Right atrium auricular region (tissue), 2 donors: Measurements from ENCODE around the gene TDO2. TPM values are rescaled to one million over a fixed set of nuclear protein-coding genes. Genes with fewer than 3 reads are reported as not detected.

ENCODE experiments used
- DNase-seq: peaks from one replicate; pipeline ENCODE4 v3.0.0-alpha.2; 2019; ENCODE audit warnings: low spot score
- H3K27ac ChIP-seq, 2 donors: fragments of 200-600 bp; sonication (generic); 1 replicate in 1 of 2; 2 replicates in 1 of 2; pipeline ENCODE4 v1.5.1; 2016 to 2019
- H3K27me3 ChIP-seq, 2 donors: fragments of 200-600 bp; sonication (generic); one replicate each; pipeline versions ENCODE4 v1.5.1 to v1.6.0; 2017 to 2019
- H3K36me3 ChIP-seq: fragments of 200-600 bp; sonication (generic); one replicate; pipeline ENCODE4 v1.5.1; 2016
- H3K4me1 ChIP-seq, 2 donors: fragments of 200-600 bp; sonication (generic); one replicate each; pipeline versions ENCODE4 v1.5.1 to v1.6.0; 2017 to 2019
- H3K4me3 ChIP-seq, 2 donors: fragments of 200-600 bp; sonication (generic); 1 replicate in 1 of 2; 2 replicates in 1 of 2; pipeline ENCODE4 v1.5.1; 2017 to 2019; ENCODE audit warnings: mild to moderate bottlenecking in 1 of 2, moderate library complexity in 1 of 2
- H3K9me3 ChIP-seq, 2 donors: fragments of 200-600 bp; sonication (generic); one replicate each; pipeline ENCODE4 v1.5.1; 2019
- CTCF ChIP-seq, 2 donors: fragments of 200-600 bp; sonication (generic); IDR thresholded peaks; one replicate each; pipeline ENCODE4 v1.5.1; 2019; ENCODE audit warnings: antibody characterized with exemption in 2 of 2
- total RNA-seq, 2 donors: library from RNA; depleted of rRNA; stranded (reverse); fragments of >200 nt; gene quantifications; one replicate each; pipeline ENCODE4 v1.1.0, GENCODE V29; 2016

TDO2 gene
- total RNA-seq, 2 donors from 2014 or later, result not detected

GRCh38 chr4:155900381-155900780, 3.1 kb upstream of the TDO2 start:
- TF ChIP-seq CTCF (IDR thresholded peaks at IDR 0.05), result no peak
- Histone ChIP-seq H3K27ac (no peak overlapping the region), H3K36me3 (no peaks in the 10 kb centered on the region), H3K4me1 (no peaks in the 10 kb centered on the region), H3K9me3 (no peaks in the 10 kb centered on the region), H3K4me3 (no peak overlapping the region), H3K27me3 (no peaks in the 10 kb centered on the region)
- no peak for DNase-seq

- no peak for DNase-seq
- no peak for TF ChIP-seq CTCF (IDR thresholded peaks at IDR 0.05)
- Histone ChIP-seq H3K4me3 (no peak overlapping the region), H3K36me3 (no peaks in the 10 kb centered on the region), H3K9me3 (no peaks in the 10 kb centered on the region), H3K27ac (no peak overlapping the region), H3K27me3 (no peaks in the 10 kb centered on the region), H3K4me1 (no peaks in the 10 kb centered on the region)
Observed at GRCh38 chr4:155901013-155901412, 2.5 kb upstream of the TDO2 start.

- no peak for TF ChIP-seq CTCF (IDR thresholded peaks at IDR 0.05)
- Histone ChIP-seq H3K4me3 (no peak overlapping the region), H3K36me3 (no peaks in the 10 kb centered on the region), H3K27me3 (no peaks in the 10 kb centered on the region), H3K27ac (no peak overlapping the region), H3K9me3 (no peaks in the 10 kb centered on the region), H3K4me1 (no peaks in the 10 kb centered on the region)
- no peak for DNase-seq
Observed at GRCh38 chr4:155904331-155904730, 835 bp downstream of the TDO2 start.

- Histone ChIP-seq H3K36me3 (no peaks in the 10 kb centered on the region), H3K9me3 (no peaks in the 10 kb centered on the region), H3K27me3 (no peaks in the 10 kb centered on the region), H3K27ac (no peak overlapping the region), H3K4me1 (no peaks in the 10 kb centered on the region), H3K4me3 (no peak overlapping the region)
- TF ChIP-seq CTCF (IDR thresholded peaks at IDR 0.05), result no peak
- no peak for DNase-seq
Observed at GRCh38 chr4:155906554-155907247, 3.2 kb downstream of the TDO2 start.

GRCh38 chr4:155907556-155907955, 4.1 kb downstream of the TDO2 start:
- Histone ChIP-seq H3K4me3 (no peak overlapping the region), H3K27me3 (no peaks in the 10 kb centered on the region), H3K9me3 (no peaks in the 10 kb centered on the region), H3K36me3 (no peaks in the 10 kb centered on the region), H3K4me1 (no peaks in the 10 kb centered on the region), H3K27ac (no peak overlapping the region)
- no peak for TF ChIP-seq CTCF (IDR thresholded peaks at IDR 0.05)
- no peak for DNase-seq
